ENCODE measurements around the gene OR7A10. TPM values are rescaled to one million over a fixed set of nuclear protein-coding genes. Genes with fewer than 3 reads are reported as not detected.

The OR7A10 gene
- not detected for polyA plus RNA-seq (2012; ENCODE audit: insufficient read length, low read depth)

GRCh38 chr19:14848822-14849221 is at the start of gene OR7A10:
TSS of gene OR7A10 (minus strand) at chr19:14848922. CDS start at chr19:14841877, 7,045 bp downstream.
- TF ChIP-seq TAF1 (IDR thresholded peaks at IDR 0.05; ENCODE audit: borderline replicate concordance, insufficient read depth, low read length) = no peak
- no peak for TF ChIP-seq POLR2AphosphoS5 (IDR thresholded peaks at IDR 0.05; ENCODE audit: low read depth, low read length)
- no peak for TF ChIP-seq REST (IDR thresholded peaks at IDR 0.05; ENCODE audit: insufficient read depth in 1 of 2, low read depth in 2 of 2, low read length in 2 of 2)
- no peak for TF ChIP-seq SIN3A (IDR thresholded peaks at IDR 0.05; ENCODE audit: borderline replicate concordance, insufficient read depth, low read length)
- no peak for TF ChIP-seq FOXP2 (optimal IDR thresholded peaks at IDR 0.05; ENCODE audit: borderline replicate concordance, extremely low read depth, extremely low read length, insufficient read depth)

GRCh38 chr19:14890643-14891379 is 42.1 kb upstream of the OR7A10 start:
- no peak for TF ChIP-seq SIN3A (IDR thresholded peaks at IDR 0.05; ENCODE audit: borderline replicate concordance, insufficient read depth, low read length)
- TF ChIP-seq FOXP2 (optimal IDR thresholded peaks at IDR 0.05; ENCODE audit: borderline replicate concordance, extremely low read depth, extremely low read length, insufficient read depth) = no peak
- no peak for TF ChIP-seq TAF1 (IDR thresholded peaks at IDR 0.05; ENCODE audit: borderline replicate concordance, insufficient read depth, low read length)
- TF ChIP-seq REST (IDR thresholded peaks at IDR 0.05; ENCODE audit: insufficient read depth in 1 of 2, low read depth in 2 of 2, low read length in 2 of 2) = no peak
- no peak for TF ChIP-seq POLR2AphosphoS5 (IDR thresholded peaks at IDR 0.05; ENCODE audit: low read depth, low read length)

- TF ChIP-seq FOXP2 (optimal IDR thresholded peaks at IDR 0.05; ENCODE audit: borderline replicate concordance, extremely low read depth, extremely low read length, insufficient read depth) = no peak
- no peak for TF ChIP-seq SIN3A (IDR thresholded peaks at IDR 0.05; ENCODE audit: borderline replicate concordance, insufficient read depth, low read length)
Measured at GRCh38 chr19:14889994-14890642, 41.4 kb upstream of the OR7A10 start.

GRCh38 chr19:14886032-14886431 is 37.3 kb upstream of the OR7A10 start, which contains the start of gene OR7A17:
TSS of gene OR7A17 (minus strand) at chr19:14886132. CDS start at chr19:14881355, 4,777 bp downstream.
- TF ChIP-seq REST (IDR thresholded peaks at IDR 0.05; ENCODE audit: insufficient read depth in 1 of 2, low read depth in 2 of 2, low read length in 2 of 2) (no peak), POLR2AphosphoS5 (IDR thresholded peaks at IDR 0.05; ENCODE audit: low read depth, low read length) (no peak), FOXP2 (optimal IDR thresholded peaks at IDR 0.05; ENCODE audit: borderline replicate concordance, extremely low read depth, extremely low read length, insufficient read depth) (no peak), SIN3A (IDR thresholded peaks at IDR 0.05; ENCODE audit: borderline replicate concordance, insufficient read depth, low read length) (no peak), TAF1 (IDR thresholded peaks at IDR 0.05; ENCODE audit: borderline replicate concordance, insufficient read depth, low read length) (no peak)

- TF ChIP-seq REST (IDR thresholded peaks at IDR 0.05; ENCODE audit: insufficient read depth in 1 of 2, low read depth in 2 of 2, low read length in 2 of 2) = no peak
- no peak for TF ChIP-seq POLR2AphosphoS5 (IDR thresholded peaks at IDR 0.05; ENCODE audit: low read depth, low read length)
- TF ChIP-seq SIN3A (IDR thresholded peaks at IDR 0.05; ENCODE audit: borderline replicate concordance, insufficient read depth, low read length) = no peak
- no peak for TF ChIP-seq TAF1 (IDR thresholded peaks at IDR 0.05; ENCODE audit: borderline replicate concordance, insufficient read depth, low read length)
- no peak for TF ChIP-seq FOXP2 (optimal IDR thresholded peaks at IDR 0.05; ENCODE audit: borderline replicate concordance, extremely low read depth, extremely low read length, insufficient read depth)
Measured at GRCh38 chr19:14871619-14872230, 23.0 kb upstream of the OR7A10 start.
